AG10803 (cell line): ENCODE results near the gene PRSS22.

Experiments used
- DNase-seq: peaks from one replicate; pipeline ENCODE4 v3.0.0; 2010; ENCODE audit warnings: low read depth
- H3K4me3 ChIP-seq: 2 replicates; pipeline ENCODE4 v1.5.1; 2011; ENCODE audit warnings: mild to moderate bottlenecking, low read length, control low read depth
- CTCF ChIP-seq: conservative IDR thresholded peaks from 2 replicates; pipeline ENCODE4 v1.5.1; 2011; ENCODE audit warnings: mild to moderate bottlenecking, low read length, control low read depth, inconsistent platforms

PRSS22 gene

GRCh38 chr16:2818272-2818876 is 39.6 kb downstream of the PRSS22 start:
- DNase-seq: no peak
- no peak for TF ChIP-seq CTCF
- H3K4me3 ChIP-seq: no peak overlapping the region

- no peak overlapping the region for H3K4me3 ChIP-seq
- no peak for TF ChIP-seq CTCF
- DNase-seq: no peak
These were observed 40.4 kb downstream of the PRSS22 start for GRCh38 chr16:2817340-2818271.

GRCh38 chr16:2816751-2817339 is 41.1 kb downstream of the PRSS22 start, which contains the start of gene PRSS21:
Gene PRSS21 (plus strand): TSS chr16:2817237. CDS start chr16:2817269, 32 bp downstream.
- DNase-seq: no peak
- H3K4me3 ChIP-seq: no peak within 1 kb of the TSS
- TF ChIP-seq CTCF: no peak

- no peak for TF ChIP-seq CTCF
- DNase-seq: no peak
- H3K4me3 ChIP-seq: no peak overlapping the region
These were observed 42.6 kb downstream of the PRSS22 start for GRCh38 chr16:2815299-2815771.

GRCh38 chr16:2814551-2815298 is 43.2 kb downstream of the PRSS22 start:
- no peak overlapping the region for H3K4me3 ChIP-seq
- TF ChIP-seq CTCF: no peak
- no peak for DNase-seq

- no peak overlapping the region for H3K4me3 ChIP-seq
- no peak for TF ChIP-seq CTCF
- no peak for DNase-seq
These were observed 44.2 kb downstream of the PRSS22 start for GRCh38 chr16:2813771-2814221.
